ENCODE results near the gene CD109. TPM values are rescaled to one million over a fixed set of nuclear protein-coding genes. Genes with fewer than 3 reads are reported as not detected.
A peak's percentile ranks its signal among the peaks of the same experiment; 100 is the strongest.
"Not testable (repeated sequence)": the region's sequence is repeated elsewhere in the genome, so short reads cannot be mapped to it uniquely, and the experiment has no call there.

CD109 gene
- total RNA-seq, 1 experiment from 2014 or later: 47.3 TPM

- no peak for DNase-seq (ENCODE audit: low read depth in 1 of 2, low spot score in 2 of 2)
- Histone ChIP-seq H3K4me1 (replicated peaks) (no peaks in the 10 kb centered on the region), H3K4me3 (no peak overlapping the region), H3K27me3 (replicated peaks) (no peaks in the 10 kb centered on the region), H3K9me3 (replicated peaks) (no peaks in the 10 kb centered on the region; the same call in 1 of the 2 replicates), H3K36me3 (no peaks in the 10 kb centered on the region), H3K27ac (no peak overlapping the region)
Measured at GRCh38 chr6:73669005-73669404, 27.0 kb upstream of the CD109 start.

- Histone ChIP-seq H3K27me3 (replicated peaks) (no peaks in the 10 kb centered on the region), H3K9me3 (replicated peaks) (no peaks in the 10 kb centered on the region; the same call in 1 of the 2 replicates), H3K4me3 (no peak overlapping the region), H3K27ac (no peak overlapping the region), H3K4me1 (replicated peaks) (no peaks in the 10 kb centered on the region), H3K36me3 (no peaks in the 10 kb centered on the region)
- DNase-seq (ENCODE audit: low read depth in 1 of 2, low spot score in 2 of 2): no peak
Measured at GRCh38 chr6:73671911-73672685, 23.9 kb upstream of the CD109 start.

GRCh38 chr6:73675466-73676098 is 20.4 kb upstream of the CD109 start:
- Histone ChIP-seq H3K4me3 (no peak overlapping the region), H3K4me1 (replicated peaks) (no peaks in the 10 kb centered on the region), H3K36me3 (no peaks in the 10 kb centered on the region), H3K9me3 (replicated peaks) (no peaks in the 10 kb centered on the region), H3K27ac (no peak overlapping the region), H3K27me3 (replicated peaks) (no peaks in the 10 kb centered on the region)
- DNase-seq (ENCODE audit: low read depth in 1 of 2, low spot score in 2 of 2): peak; percentile 65 to 78

GRCh38 chr6:73679009-73679408 is 17.0 kb upstream of the CD109 start:
- no peaks in the 10 kb centered on the region for H3K27me3 ChIP-seq (replicated peaks)
- no peaks in the 10 kb centered on the region for H3K36me3 ChIP-seq
- H3K4me3 ChIP-seq: no peak overlapping the region
- DNase-seq (ENCODE audit: low read depth in 1 of 2, low spot score in 2 of 2): no peak
- no peak overlapping the region for H3K27ac ChIP-seq
- no peaks in the 10 kb centered on the region for H3K4me1 ChIP-seq (replicated peaks)
- H3K9me3 ChIP-seq (replicated peaks): no peaks in the 10 kb centered on the region

- not testable (repeated sequence) for H3K27me3 ChIP-seq (replicated peaks); H3K36me3 ChIP-seq; H3K4me1 ChIP-seq (replicated peaks); H3K27ac ChIP-seq; H3K4me3 ChIP-seq; H3K9me3 ChIP-seq (replicated peaks); DNase-seq (ENCODE audit: low read depth in 1 of 2, low spot score in 2 of 2)
Measured at GRCh38 chr6:73679846-73680245, 16.2 kb upstream of the CD109 start.

GRCh38 chr6:73680289-73680918 is 15.6 kb upstream of the CD109 start:
- Histone ChIP-seq H3K9me3 (replicated peaks) (no peaks in the 10 kb centered on the region), H3K4me1 (replicated peaks) (no peaks in the 10 kb centered on the region), H3K27me3 (replicated peaks) (no peaks in the 10 kb centered on the region), H3K4me3 (no peak overlapping the region), H3K36me3 (no peaks in the 10 kb centered on the region), H3K27ac (no peak overlapping the region)
- no peak for DNase-seq (ENCODE audit: low read depth in 1 of 2, low spot score in 2 of 2)

GRCh38 chr6:73683574-73683973 is 12.4 kb upstream of the CD109 start:
- H3K27ac ChIP-seq; H3K4me3 ChIP-seq; H3K27me3 ChIP-seq (replicated peaks); H3K9me3 ChIP-seq (replicated peaks); DNase-seq (ENCODE audit: low read depth in 1 of 2, low spot score in 2 of 2); H3K36me3 ChIP-seq; H3K4me1 ChIP-seq (replicated peaks): not testable (repeated sequence)

GRCh38 chr6:73688351-73688750 is 7.7 kb upstream of the CD109 start:
- no peak overlapping the region for H3K4me3 ChIP-seq
- no peak overlapping the region for H3K27ac ChIP-seq
- H3K4me1 ChIP-seq (replicated peaks): peaks cover 8% of the 10 kb centered on the region; the same call in 1 of the 2 replicates
- DNase-seq (ENCODE audit: low read depth in 1 of 2, low spot score in 2 of 2): no peak
- no peaks in the 10 kb centered on the region for H3K27me3 ChIP-seq (replicated peaks)
- no peaks in the 10 kb centered on the region for H3K36me3 ChIP-seq
- no peaks in the 10 kb centered on the region for H3K9me3 ChIP-seq (replicated peaks)

GRCh38 chr6:73690056-73690455 is 5.9 kb upstream of the CD109 start:
- no peak overlapping the region for H3K4me3 ChIP-seq
- H3K4me1 ChIP-seq (replicated peaks): peaks cover 18% of the 10 kb centered on the region
- H3K36me3 ChIP-seq: no peaks in the 10 kb centered on the region
- DNase-seq (ENCODE audit: low read depth in 1 of 2, low spot score in 2 of 2): no peak
- no peaks in the 10 kb centered on the region for H3K9me3 ChIP-seq (replicated peaks)
- no peaks in the 10 kb centered on the region for H3K27me3 ChIP-seq (replicated peaks)
- H3K27ac ChIP-seq: no peak overlapping the region

GRCh38 chr6:73691512-73691911 is 4.5 kb upstream of the CD109 start:
- H3K4me1 ChIP-seq (replicated peaks): peaks cover 23% of the 10 kb centered on the region
- H3K36me3 ChIP-seq: no peaks in the 10 kb centered on the region
- H3K4me3 ChIP-seq: no peak overlapping the region
- DNase-seq (ENCODE audit: low read depth in 1 of 2, low spot score in 2 of 2): peak in 1 of 2 experiments; percentile 35
- H3K27me3 ChIP-seq (replicated peaks): no peaks in the 10 kb centered on the region
- no peak overlapping the region for H3K27ac ChIP-seq
- H3K9me3 ChIP-seq (replicated peaks): no peaks in the 10 kb centered on the region

GRCh38 chr6:73694711-73695411 is 1.1 kb upstream of the CD109 start:
- DNase-seq (ENCODE audit: low read depth in 1 of 2, low spot score in 2 of 2): peak in 1 of 2 experiments; percentile 69
- Histone ChIP-seq H3K27me3 (replicated peaks) (no peaks in the 10 kb centered on the region), H3K36me3 (peaks cover 12% of the 10 kb centered on the region), H3K4me3 (peak overlapping the region; percentile 53), H3K4me1 (replicated peaks) (peaks cover 36% of the 10 kb centered on the region), H3K27ac (peak overlapping the region; percentile 79), H3K9me3 (replicated peaks) (no peaks in the 10 kb centered on the region)

- Histone ChIP-seq H3K27me3 (replicated peaks) (no peaks in the 10 kb centered on the region), H3K4me3 (peak overlapping the region; percentile 53), H3K36me3 (peaks cover 17% of the 10 kb centered on the region), H3K27ac (peak overlapping the region; percentile 79), H3K9me3 (replicated peaks) (no peaks in the 10 kb centered on the region), H3K4me1 (replicated peaks) (peaks cover 28% of the 10 kb centered on the region)
- no peak for DNase-seq (ENCODE audit: low read depth in 1 of 2, low spot score in 2 of 2)
Measured at GRCh38 chr6:73696966-73697655, 1.1 kb downstream of the CD109 start.

GRCh38 chr6:73699676-73700459 is 3.9 kb downstream of the CD109 start:
- Histone ChIP-seq H3K4me1 (replicated peaks) (peaks cover 34% of the 10 kb centered on the region), H3K9me3 (replicated peaks) (no peaks in the 10 kb centered on the region), H3K27me3 (replicated peaks) (no peaks in the 10 kb centered on the region), H3K27ac (no peak overlapping the region), H3K4me3 (no peak overlapping the region), H3K36me3 (peaks cover 21% of the 10 kb centered on the region)
- DNase-seq (ENCODE audit: low read depth in 1 of 2, low spot score in 2 of 2): no peak
